Ecto neural progenitor cell (in vitro differentiated cells): Measurements from ENCODE around the gene OR10J1.
"Not testable (repeated sequence)": the region's sequence is repeated elsewhere in the genome, so short reads cannot be mapped to it uniquely, and the experiment has no call there.

Experiments
- DNase-seq: peaks from one replicate; pipeline ENCODE4 v3.0.0-alpha.2; 2018; ENCODE audit warnings: low spot score

The OR10J1 gene, protein sequence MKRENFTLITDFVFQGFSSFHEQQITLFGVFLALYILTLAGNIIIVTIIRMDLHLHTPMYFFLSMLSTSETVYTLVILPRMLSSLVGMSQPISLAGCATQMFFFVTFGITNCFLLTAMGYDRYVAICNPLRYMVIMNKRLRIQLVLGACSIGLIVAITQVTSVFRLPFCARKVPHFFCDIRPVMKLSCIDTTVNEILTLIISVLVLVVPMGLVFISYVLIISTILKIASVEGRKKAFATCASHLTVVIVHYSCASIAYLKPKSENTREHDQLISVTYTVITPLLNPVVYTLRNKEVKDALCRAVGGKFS

GRCh38 chr1:159439422-159439821 is at the start of gene OR10J1:
OR10J1 (plus strand) TSS chr1:159439722; CDS start chr1:159439792, 70 bp downstream.
- DNase-seq = no peak

- no peak for DNase-seq
Measured at GRCh38 chr1:159406821-159407220, 32.7 kb upstream of the OR10J1 start.

GRCh38 chr1:159408862-159409400 is 30.6 kb upstream of the OR10J1 start:
- DNase-seq = no peak

GRCh38 chr1:159421821-159422220 is 17.7 kb upstream of the OR10J1 start:
- peak; percentile 50 for DNase-seq

GRCh38 chr1:159428536-159428935 is 11.0 kb upstream of the OR10J1 start:
- no peak for DNase-seq

- DNase-seq = no peak
Measured at GRCh38 chr1:159429074-159429861, 10.3 kb upstream of the OR10J1 start.

GRCh38 chr1:159430985-159431384 is 8.5 kb upstream of the OR10J1 start:
- no peak for DNase-seq

DNA sequence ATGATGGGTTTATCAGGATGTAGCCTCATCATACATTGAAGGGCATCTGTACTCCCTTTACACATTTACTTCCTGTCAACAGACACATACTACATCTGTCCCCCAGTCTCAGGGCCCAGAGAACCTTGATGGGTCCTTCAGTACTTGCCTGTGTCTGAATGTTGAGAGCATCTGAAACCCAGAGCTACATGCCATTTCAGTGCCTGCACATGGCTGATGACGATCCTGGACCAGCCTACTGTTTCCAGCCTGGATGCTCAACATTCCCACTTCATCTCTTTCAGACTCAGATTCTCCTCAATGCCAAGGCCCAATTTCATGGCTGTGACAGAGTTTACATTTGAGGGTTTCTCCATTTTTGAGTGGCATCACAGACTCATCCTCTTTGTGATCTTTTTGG is 7.6 kb upstream of the OR10J1 start, which contains the start of gene OR10J4:
TSS of gene OR10J4 (plus strand) at position 301 of the 400 bp plus-strand sequence.
- DNase-seq = no peak

DNA sequence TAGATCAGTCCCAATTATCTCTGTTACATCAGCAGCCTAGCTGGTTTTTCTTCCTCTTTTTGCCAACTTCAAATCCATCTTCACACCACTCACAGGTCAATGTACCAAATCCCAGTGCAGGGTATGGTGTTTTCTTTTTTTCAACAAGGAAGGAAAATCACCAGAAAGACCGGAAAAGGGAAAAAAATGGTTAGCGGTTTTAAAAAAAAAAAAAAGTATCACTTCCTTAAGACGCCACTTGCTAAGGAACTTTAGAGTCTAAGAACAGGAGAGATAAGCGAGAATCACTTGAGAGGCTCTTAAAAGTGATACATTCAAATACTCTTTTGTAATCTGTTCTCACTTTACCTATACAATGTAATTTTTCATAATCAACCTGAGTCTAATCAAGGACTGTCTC is 3.1 kb upstream of the OR10J1 start:
- DNase-seq = no peak

DNA sequence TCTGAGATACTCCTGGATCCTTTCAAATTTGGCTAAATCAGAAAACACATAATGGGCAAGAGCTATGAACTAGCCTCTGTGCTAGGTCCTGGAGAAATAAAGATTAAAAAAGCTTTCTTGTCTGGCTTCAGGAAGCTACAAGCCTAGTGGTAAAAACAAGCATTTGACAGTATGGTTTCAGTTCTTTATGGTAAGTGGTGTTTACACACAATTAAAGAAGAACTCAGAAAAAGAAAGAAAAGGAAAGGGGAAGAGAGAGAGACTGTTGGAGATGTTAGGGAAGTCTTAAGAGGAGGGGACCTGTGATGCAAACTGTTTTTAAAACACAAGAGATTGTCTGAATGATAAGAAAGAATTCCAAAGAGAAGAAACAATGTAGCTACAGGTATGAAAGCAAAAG is 1.8 kb downstream of the OR10J1 start:
- no peak for DNase-seq

DNA sequence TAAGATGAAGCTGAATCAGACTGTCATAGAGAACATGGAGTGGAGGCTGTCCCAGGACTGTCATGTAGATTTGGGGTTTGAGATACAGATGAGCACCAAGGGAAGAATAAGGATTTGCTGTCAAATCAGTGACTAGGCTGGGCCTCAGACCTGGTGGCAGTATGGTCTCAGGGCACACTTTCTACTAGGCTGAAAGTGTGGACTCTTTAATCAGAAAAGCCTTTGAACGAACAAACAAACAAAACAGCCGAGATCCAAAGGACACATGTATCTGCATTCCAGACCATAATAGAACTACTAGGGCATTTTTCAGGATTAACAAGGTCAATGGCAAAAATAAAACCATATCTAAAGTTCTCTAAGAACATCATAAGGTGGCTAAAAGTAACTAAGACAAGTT is 2.9 kb downstream of the OR10J1 start:
- no peak for DNase-seq

DNA sequence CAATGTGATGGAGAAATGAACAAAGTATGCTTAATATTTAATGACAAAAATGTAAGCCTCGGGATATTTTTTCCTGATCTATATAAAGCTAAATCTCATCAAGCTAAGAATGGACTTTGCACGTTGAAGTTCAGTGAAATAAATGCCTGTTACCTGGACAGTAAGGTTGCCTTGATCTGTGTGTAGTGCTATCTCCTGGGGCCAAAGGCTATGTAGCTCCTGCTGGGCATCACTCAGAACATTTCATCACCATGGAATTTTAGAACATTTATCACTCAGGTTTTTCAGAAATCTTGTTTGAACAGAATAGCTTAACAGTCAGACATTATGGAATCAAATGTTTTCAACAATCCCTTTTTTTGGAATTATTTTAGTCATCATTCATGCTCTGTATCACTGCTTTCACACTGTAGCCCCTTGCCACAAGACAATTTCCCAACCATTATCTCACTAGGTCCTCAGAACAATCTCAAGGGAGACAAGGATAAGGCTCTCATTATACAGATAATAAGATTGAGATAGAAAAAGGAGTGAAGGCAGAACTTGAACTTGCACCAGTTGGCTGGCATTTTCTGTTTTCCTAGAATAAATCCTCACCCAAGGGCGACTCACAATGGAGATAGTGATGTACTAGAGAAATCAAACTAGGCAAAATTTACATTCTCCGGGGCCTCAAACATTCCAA is 3.7 kb downstream of the OR10J1 start:
- no peak for DNase-seq

DNA sequence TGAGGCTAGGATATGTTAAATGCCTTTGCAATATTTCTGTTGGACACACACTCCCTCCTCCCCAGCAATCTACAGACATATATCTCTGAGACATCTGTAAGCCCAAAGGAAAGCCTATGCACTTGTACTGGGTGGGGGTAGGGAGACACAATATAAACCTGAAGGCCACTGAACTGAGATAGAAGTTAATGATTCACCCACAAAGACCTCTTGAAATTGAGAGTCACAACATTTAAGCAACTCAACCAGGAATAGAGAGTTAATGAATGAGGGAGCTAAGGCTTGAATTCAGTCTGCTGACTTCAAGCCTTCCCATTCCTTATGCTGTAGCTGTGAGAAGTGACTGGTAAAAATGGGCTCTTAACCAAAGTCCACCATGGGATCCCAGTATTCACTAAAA is 5.0 kb downstream of the OR10J1 start:
- DNase-seq = no peak

DNA sequence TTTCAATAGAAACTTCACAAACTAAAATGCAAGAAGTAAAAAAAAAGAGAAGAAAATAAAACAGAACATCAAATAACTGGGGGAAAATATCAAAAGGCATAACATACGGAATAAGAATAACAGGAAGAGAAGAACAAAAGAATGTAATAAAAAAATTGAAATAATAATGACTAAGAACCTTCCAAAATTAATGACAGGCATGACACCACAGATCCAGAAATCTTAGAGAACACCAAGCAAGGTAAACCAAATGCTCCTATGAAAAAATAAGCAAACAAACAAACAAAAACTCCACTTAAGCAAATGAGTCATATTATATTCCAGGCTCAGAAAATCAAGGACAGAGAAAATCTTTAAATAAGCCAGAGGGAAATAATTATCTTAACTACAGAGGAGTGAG is 8.7 kb downstream of the OR10J1 start:
- DNase-seq = no peak

DNA sequence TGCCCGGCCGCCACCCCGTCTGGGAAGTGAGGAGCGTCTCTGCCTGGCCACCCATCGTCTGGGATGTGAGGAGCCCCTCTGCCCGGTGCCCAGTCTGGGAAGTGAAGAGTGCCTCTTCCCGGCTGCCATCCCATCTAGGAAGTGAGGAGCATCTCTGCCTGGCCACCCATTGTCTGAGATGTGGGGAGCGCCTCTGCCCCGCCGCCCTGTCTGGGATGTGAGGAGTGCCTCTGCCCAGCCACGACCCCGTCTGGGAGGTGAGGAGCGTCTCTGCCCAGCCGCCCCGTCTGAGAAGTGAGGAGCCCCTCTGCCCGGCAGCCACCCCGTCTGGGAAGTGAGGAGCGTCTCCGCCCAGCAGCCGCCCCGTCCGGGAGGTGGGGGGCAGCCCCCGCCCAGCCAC is 10.1 kb downstream of the OR10J1 start:
- not testable (repeated sequence) for DNase-seq

GRCh38 chr1:159459551-159459950 is 20.0 kb downstream of the OR10J1 start:
- DNase-seq = no peak

- DNase-seq = no peak
Measured at GRCh38 chr1:159465191-159465603, 25.7 kb downstream of the OR10J1 start.

- DNase-seq = no peak
Measured at GRCh38 chr1:159468321-159468720, 28.8 kb downstream of the OR10J1 start.

DNA sequence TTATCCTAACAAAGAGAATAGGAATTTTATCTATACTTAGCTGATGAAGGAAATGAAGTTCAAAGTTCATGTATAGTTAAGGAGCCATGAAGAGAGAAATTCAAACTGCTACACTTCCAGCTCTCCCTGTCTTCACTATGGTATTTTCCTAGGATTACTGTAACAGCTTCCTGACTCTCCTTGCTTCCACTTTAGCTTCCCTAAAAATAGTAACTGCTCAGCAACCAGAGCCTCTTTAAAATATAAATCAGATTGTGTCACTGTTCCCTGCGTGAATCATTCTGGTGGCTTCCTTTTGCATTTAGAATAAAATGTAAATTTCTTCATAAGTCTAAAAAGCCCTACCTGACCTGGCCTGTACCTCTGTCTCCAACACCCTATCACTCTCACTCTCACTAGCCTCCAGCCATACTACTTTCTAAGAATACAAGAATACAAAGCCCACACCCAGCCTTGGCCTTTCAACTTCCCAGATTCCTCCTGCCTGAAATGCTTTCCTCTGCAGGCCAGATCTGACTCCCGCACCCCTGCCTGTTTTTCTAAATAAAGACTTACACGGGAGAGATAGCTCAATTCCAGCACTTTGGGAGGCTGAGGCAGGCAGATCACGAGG is 30.5 kb downstream of the OR10J1 start:
- no peak for DNase-seq

- DNase-seq = no peak
Measured at GRCh38 chr1:159473335-159473734, 33.8 kb downstream of the OR10J1 start.

GRCh38 chr1:159474926-159475325 is 35.4 kb downstream of the OR10J1 start:
- DNase-seq = no peak

DNA sequence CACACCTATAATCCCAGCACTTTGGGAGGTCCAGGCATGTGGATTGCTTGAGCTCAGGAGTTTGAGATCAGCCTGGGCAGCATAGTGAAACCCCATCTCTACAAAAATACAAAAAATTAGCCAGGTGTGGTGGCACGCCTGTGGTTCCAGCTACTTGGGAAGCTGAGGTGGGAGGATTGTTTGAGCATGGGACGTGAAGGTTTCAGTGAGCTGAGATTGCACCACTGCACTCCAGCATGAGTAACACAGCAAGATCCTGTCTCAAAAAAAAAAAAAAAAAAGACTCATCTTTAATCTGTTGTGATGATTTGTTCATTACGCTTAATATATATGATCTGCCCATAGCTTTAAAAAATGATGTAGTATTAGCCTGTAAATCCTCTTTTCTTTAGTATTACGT is 44.0 kb downstream of the OR10J1 start:
- no peak for DNase-seq
